GM12865 (cell line): ENCODE data around the gene DFFA.
A peak's percentile ranks its signal among the peaks of the same experiment; 100 is the strongest.

ENCODE experiments used
- DNase-seq: peaks from one replicate; pipeline ENCODE4 v3.0.0; 2010; ENCODE audit warnings: low read depth
- H3K4me3 ChIP-seq: 2 replicates; pipeline ENCODE4 v1.5.1; 2011; ENCODE audit warnings: mild to moderate bottlenecking, low read depth, low read length, control low read depth
- TF ChIP-seq, protein P1 (sequence below): IDR thresholded peaks from 2 replicates; pipeline ENCODE4 v1.5.1; 2011; ENCODE audit warnings: low read length, control low read depth, low read depth, inconsistent platforms; ENCODE audit not compliant: insufficient read depth; ENCODE audit errors: missing control alignments

The DFFA gene

DNA sequence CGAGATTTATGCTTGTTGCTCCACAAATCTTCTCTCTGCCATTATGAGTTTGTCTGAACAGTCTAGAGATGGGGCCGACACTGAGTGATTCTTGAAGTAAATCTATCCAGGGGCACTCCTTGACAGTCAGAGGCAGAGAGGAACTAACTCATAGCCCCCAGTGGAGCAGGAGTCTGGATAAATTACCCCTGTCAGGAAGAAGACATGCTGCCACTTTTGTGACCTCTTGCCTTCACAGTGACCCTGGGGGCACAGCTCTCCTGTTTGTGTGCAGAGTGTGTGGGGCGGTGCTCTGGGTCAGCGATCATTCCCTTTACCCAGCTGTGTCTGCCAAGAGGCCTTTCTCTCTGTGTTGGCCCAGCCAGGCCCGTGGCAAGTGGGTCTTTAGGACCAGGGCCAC lies 31.9 kb upstream of the DFFA start:
- TF ChIP-seq, protein P1, sequence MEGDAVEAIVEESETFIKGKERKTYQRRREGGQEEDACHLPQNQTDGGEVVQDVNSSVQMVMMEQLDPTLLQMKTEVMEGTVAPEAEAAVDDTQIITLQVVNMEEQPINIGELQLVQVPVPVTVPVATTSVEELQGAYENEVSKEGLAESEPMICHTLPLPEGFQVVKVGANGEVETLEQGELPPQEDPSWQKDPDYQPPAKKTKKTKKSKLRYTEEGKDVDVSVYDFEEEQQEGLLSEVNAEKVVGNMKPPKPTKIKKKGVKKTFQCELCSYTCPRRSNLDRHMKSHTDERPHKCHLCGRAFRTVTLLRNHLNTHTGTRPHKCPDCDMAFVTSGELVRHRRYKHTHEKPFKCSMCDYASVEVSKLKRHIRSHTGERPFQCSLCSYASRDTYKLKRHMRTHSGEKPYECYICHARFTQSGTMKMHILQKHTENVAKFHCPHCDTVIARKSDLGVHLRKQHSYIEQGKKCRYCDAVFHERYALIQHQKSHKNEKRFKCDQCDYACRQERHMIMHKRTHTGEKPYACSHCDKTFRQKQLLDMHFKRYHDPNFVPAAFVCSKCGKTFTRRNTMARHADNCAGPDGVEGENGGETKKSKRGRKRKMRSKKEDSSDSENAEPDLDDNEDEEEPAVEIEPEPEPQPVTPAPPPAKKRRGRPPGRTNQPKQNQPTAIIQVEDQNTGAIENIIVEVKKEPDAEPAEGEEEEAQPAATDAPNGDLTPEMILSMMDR = no peak
- no peak for DNase-seq

DNA sequence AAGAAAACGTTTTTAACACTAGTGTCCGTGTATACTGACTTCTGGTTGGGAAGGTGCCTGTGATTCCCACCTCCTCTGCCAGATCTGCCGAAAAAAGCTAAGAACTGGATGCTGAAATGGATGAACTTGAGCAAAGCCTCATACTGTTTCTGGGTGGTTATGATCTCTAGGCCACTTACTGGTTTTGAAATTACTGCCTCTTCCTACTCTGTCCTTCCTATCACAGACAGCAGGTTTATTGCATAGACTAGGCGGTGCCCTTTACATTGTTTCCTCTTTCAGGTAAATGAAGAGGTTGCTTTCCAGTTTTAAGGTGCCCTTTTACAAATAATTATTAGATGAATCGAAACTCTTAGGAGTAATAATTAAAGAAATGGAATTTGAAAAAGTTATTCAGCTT lies 29.9 kb upstream of the DFFA start:
- DNase-seq = peak; percentile 32
- TF ChIP-seq, protein P1 = no peak
- H3K4me3 ChIP-seq = no peak overlapping the region

More for the DNA sequence above, 31.9 kb upstream of the DFFA start:
- no peak overlapping the region for H3K4me3 ChIP-seq

GRCh38 chr1:10498231-10498630 lies 25.9 kb upstream of the DFFA start:
- TF ChIP-seq, protein P1 = no peak
- DNase-seq = no peak
- no peak overlapping the region for H3K4me3 ChIP-seq

GRCh38 chr1:10497109-10497508 lies 24.8 kb upstream of the DFFA start:
- TF ChIP-seq, protein P1 = no peak
- DNase-seq = no peak
- H3K4me3 ChIP-seq = no peak overlapping the region

DNA sequence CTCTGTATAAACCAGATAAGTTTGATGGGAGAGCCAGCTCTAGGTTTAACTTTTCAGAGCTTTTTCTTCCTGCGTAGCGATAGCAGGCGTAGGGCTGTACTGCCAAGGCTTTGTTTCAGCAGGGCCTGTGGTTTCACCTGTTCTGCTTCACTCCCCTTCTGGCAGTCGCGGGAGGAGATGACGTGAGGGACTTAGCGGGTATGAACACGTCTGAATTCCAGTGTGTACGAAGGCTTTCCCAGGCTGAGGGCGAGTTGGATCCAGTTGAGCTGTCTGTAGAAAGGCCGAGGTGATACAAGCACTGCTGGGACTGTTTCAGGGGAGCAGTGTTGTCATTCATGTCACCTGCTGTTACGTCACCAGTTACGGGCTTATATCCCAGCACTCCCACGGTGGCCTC lies 23.6 kb upstream of the DFFA start:
- peak; percentile 31 for DNase-seq
- H3K4me3 ChIP-seq = no peak overlapping the region
- TF ChIP-seq, protein P1 = no peak

DNA sequence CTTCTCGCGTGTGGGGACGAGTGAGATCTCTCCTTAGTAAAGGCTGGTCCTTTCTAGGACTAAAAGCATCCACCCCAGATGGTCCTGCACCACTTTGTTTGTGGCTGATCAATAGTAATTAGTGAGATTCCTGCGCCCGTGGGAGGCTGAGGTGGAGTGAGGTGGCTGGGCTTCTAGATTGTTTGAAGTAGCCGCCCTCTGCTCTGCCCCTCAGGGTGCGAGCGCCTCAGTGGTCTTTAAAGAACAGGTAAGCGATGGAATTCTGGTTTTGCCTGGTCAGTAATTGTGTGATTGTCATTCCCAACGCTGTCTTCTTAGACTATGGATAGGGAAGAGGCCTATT lies 23.1 kb upstream of the DFFA start:
- DNase-seq = no peak
- TF ChIP-seq, protein P1 = no peak
- H3K4me3 ChIP-seq = peak overlapping the region; percentile 32

DNA sequence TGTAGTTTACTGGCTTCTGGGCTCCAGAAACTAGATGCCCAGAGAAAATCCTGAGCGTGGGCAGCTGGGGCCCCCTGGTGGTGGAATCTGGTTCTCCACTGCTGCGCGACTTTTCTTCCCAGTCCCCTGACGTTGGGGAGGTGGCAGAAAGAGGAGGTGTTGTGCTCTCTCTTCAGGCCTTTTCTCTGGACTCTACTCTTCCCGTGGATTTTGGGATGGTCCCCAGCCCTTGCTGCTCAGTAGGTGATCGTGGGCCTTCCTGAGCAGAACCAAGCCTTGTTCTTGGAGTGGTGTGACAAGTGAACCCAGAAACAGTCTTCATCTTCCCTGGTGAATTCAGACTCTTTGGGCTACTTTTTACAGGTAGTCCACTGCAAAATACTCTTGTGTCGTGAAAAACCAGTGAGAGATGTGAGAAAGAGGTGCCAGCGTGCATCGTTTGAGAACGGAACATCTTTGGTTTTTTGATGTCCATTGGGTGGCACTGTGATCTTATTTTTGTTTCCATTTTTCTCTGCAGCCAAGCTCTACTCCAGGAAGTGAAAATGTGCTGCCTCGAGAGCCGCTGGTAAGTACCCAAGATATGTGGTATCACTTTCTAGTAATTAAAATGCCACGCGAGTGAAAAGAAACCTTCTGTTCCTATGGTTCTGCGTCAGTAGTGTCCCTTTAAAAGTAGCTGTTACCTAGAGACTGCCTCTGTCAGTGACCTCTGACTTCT lies 22.6 kb upstream of the DFFA start:
- H3K4me3 ChIP-seq = peak overlapping the region; percentile 35
- DNase-seq = peak; percentile 93
- TF ChIP-seq, protein P1 = peak; percentile 91
